Vagina (tissue), 2 donors: ENCODE measurements around the gene SHC1.

Experiments used
- POLR2A ChIP-seq, 2 donors: fragments of 450-650 bp; IDR thresholded peaks; one replicate each; pipeline ENCODE4 v1.6.1; 2017; ENCODE audit warnings: antibody characterized with exemption in 2 of 2, mild to moderate bottlenecking in 2 of 2, moderate library complexity in 2 of 2
- POLR2AphosphoS5 ChIP-seq, 2 donors: sonication (generic); formaldehyde crosslinking; IDR thresholded peaks; one replicate each; pipeline ENCODE4 v1.9.0; 2017; ENCODE audit warnings: antibody characterized with exemption in 2 of 2, mild to moderate bottlenecking in 2 of 2, low read depth in 1 of 2; ENCODE audit not compliant: insufficient read depth in 1 of 2
- TF ChIP-seq, protein P1 (sequence below), 3 experiments: fragments of 450-650 bp in 2 of 3; fragments of 200-600 bp in 1 of 3; sonication (generic) in 1 of 3; IDR thresholded peaks; one replicate each; pipeline ENCODE4 v1.5.1; 2017 to 2019; ENCODE audit warnings: antibody characterized with exemption in 3 of 3, mild to moderate bottlenecking in 2 of 3, moderate library complexity in 2 of 3

GRCh38 chr1:154955039-154955717 lies 15.4 kb downstream of the SHC1 start:
- TF ChIP-seq, protein P1, sequence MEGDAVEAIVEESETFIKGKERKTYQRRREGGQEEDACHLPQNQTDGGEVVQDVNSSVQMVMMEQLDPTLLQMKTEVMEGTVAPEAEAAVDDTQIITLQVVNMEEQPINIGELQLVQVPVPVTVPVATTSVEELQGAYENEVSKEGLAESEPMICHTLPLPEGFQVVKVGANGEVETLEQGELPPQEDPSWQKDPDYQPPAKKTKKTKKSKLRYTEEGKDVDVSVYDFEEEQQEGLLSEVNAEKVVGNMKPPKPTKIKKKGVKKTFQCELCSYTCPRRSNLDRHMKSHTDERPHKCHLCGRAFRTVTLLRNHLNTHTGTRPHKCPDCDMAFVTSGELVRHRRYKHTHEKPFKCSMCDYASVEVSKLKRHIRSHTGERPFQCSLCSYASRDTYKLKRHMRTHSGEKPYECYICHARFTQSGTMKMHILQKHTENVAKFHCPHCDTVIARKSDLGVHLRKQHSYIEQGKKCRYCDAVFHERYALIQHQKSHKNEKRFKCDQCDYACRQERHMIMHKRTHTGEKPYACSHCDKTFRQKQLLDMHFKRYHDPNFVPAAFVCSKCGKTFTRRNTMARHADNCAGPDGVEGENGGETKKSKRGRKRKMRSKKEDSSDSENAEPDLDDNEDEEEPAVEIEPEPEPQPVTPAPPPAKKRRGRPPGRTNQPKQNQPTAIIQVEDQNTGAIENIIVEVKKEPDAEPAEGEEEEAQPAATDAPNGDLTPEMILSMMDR (IDR thresholded peaks at IDR 0.05): no peak
- TF ChIP-seq POLR2AphosphoS5 (IDR thresholded peaks at IDR 0.05; ENCODE audit: insufficient read depth in 1 of 2, low read depth in 1 of 2) (peak in 1 of 2 donors; percentile 23), POLR2A (IDR thresholded peaks at IDR 0.05) (no peak)
